Measurements from ENCODE around the gene ATOX1.

ATOX1 gene

GRCh38 chr5:151780348-151780747 is 21.9 kb upstream of the ATOX1 start (continued):
- no peak for TF ChIP-seq GLIS1 (tag by site-specific recombination; IDR thresholded peaks at IDR 0.05)
- TF ChIP-seq ZBTB17 (tag by site-specific recombination; IDR thresholded peaks at IDR 0.05) = peak; percentile 87
- TF ChIP-seq ZSCAN16 (tag by site-specific recombination; IDR thresholded peaks at IDR 0.05) = no peak
- no peak for TF ChIP-seq SP3 (tag by site-specific recombination; IDR thresholded peaks at IDR 0.05)
- no peak for TF ChIP-seq ZNF248 (tag by site-specific recombination; IDR thresholded peaks at IDR 0.05)
- no peak for TF ChIP-seq PRDM6 (tag by site-specific recombination; IDR thresholded peaks at IDR 0.05)
- TF ChIP-seq, protein P1, sequence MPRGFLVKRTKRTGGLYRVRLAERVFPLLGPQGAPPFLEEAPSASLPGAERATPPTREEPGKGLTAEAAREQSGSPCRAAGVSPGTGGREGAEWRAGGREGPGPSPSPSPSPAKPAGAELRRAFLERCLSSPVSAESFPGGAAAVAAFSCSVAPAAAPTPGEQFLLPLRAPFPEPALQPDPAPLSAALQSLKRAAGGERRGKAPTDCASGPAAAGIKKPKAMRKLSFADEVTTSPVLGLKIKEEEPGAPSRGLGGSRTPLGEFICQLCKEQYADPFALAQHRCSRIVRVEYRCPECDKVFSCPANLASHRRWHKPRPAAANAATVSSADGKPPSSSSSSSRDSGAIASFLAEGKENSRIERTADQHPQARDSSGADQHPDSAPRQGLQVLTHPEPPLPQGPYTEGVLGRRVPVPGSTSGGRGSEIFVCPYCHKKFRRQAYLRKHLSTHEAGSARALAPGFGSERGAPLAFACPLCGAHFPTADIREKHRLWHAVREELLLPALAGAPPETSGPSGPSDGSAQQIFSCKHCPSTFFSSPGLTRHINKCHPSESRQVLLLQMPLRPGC (tag by site-specific recombination; IDR thresholded peaks at IDR 0.05) = no peak
- TF ChIP-seq, protein P2, sequence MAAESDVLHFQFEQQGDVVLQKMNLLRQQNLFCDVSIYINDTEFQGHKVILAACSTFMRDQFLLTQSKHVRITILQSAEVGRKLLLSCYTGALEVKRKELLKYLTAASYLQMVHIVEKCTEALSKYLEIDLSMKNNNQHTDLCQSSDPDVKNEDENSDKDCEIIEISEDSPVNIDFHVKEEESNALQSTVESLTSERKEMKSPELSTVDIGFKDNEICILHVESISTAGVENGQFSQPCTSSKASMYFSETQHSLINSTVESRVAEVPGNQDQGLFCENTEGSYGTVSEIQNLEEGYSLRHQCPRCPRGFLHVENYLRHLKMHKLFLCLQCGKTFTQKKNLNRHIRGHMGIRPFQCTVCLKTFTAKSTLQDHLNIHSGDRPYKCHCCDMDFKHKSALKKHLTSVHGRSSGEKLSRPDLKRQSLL (tag by site-specific recombination; IDR thresholded peaks at IDR 0.05) = peak; percentile 77; the same call in 1 of the 2 replicates
- TF ChIP-seq ZNF423 (tag by site-specific recombination; IDR thresholded peaks at IDR 0.05) = no peak
- TF ChIP-seq PRDM4 (tag by site-specific recombination; IDR thresholded peaks at IDR 0.05) = no peak
- peak; percentile 73 for TF ChIP-seq ZNF335 (tag by site-specific recombination; conservative IDR thresholded peaks at IDR 0.05)
- peak; percentile 61 for TF ChIP-seq PRDM10 (tag by site-specific recombination; IDR thresholded peaks at IDR 0.05)
- no peak for TF ChIP-seq ZBTB8A (tag by site-specific recombination; IDR thresholded peaks at IDR 0.05)
- no peak for TF ChIP-seq SCRT1 (tag by site-specific recombination; IDR thresholded peaks at IDR 0.05; ENCODE audit: borderline replicate concordance)
- no peak for TF ChIP-seq ZNF23 (tag by site-specific recombination; IDR thresholded peaks at IDR 0.05; ENCODE audit: borderline replicate concordance)
- no peak for TF ChIP-seq CTCF (tag by site-specific recombination; IDR thresholded peaks at IDR 0.05)
- TF ChIP-seq ZNF658 (tag by site-specific recombination; IDR thresholded peaks at IDR 0.05) = no peak
- TF ChIP-seq, protein P3, sequence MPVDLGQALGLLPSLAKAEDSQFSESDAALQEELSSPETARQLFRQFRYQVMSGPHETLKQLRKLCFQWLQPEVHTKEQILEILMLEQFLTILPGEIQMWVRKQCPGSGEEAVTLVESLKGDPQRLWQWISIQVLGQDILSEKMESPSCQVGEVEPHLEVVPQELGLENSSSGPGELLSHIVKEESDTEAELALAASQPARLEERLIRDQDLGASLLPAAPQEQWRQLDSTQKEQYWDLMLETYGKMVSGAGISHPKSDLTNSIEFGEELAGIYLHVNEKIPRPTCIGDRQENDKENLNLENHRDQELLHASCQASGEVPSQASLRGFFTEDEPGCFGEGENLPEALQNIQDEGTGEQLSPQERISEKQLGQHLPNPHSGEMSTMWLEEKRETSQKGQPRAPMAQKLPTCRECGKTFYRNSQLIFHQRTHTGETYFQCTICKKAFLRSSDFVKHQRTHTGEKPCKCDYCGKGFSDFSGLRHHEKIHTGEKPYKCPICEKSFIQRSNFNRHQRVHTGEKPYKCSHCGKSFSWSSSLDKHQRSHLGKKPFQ (tag by site-specific recombination; IDR thresholded peaks at IDR 0.05) = no peak
- no peak for TF ChIP-seq BCL11B (tag by site-specific recombination; IDR thresholded peaks at IDR 0.05; ENCODE audit: low read depth)
- TF ChIP-seq, protein P4, sequence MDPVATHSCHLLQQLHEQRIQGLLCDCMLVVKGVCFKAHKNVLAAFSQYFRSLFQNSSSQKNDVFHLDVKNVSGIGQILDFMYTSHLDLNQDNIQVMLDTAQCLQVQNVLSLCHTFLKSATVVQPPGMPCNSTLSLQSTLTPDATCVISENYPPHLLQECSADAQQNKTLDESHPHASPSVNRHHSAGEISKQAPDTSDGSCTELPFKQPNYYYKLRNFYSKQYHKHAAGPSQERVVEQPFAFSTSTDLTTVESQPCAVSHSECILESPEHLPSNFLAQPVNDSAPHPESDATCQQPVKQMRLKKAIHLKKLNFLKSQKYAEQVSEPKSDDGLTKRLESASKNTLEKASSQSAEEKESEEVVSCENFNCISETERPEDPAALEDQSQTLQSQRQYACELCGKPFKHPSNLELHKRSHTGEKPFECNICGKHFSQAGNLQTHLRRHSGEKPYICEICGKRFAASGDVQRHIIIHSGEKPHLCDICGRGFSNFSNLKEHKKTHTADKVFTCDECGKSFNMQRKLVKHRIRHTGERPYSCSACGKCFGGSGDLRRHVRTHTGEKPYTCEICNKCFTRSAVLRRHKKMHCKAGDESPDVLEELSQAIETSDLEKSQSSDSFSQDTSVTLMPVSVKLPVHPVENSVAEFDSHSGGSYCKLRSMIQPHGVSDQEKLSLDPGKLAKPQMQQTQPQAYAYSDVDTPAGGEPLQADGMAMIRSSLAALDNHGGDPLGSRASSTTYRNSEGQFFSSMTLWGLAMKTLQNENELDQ (tag by site-specific recombination; IDR thresholded peaks at IDR 0.05; ENCODE audit: low read depth) = no peak
- TF ChIP-seq ZNF629 (tag by site-specific recombination; IDR thresholded peaks at IDR 0.05) = no peak
- no peak for TF ChIP-seq ZNF426 (tag by site-specific recombination; IDR thresholded peaks at IDR 0.05)
- TF ChIP-seq ZNF701 (tag by site-specific recombination; IDR thresholded peaks at IDR 0.05) = no peak
- TF ChIP-seq TCF7L2 (IDR thresholded peaks at IDR 0.05; ENCODE audit: borderline replicate concordance, low read depth, low read length) = no peak
